ENCODE results near the gene GJB2.

DNA sequence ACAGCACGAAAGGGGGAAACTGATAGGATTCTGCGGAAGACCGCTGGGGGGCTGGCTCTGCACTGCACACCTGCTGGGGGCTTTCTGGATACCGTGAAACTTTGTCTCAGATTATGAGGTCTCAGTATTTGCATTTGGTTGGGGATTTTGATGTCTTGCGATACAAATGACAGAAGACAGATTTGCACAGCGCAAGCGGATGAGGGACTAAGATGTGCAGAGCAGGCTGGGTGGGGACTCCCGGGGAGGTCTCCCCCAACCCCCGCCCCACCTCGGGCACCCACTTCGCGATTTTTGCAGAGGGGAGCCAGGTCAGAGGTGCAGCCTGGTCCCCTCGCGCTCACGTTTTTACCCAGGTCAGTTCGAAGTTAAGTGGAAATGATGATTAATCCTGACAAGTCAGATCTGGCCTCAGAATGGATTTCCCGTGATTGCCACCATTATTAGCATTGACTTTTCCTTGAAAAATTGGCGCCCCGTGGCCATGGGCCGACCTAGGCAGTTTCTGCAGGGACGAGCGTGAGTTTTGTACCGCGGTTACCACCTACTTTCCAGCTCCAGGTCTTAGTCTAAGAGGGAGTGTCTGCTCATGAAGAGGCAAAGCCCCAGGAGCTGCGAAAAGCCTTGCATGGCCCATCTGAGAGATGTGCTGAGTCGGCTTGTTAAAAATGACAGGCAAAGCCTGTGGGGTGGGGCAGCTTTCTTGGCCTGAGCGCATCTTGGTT lies 1.3 kb upstream of the GJB2 start:
- TF ChIP-seq CTCF (conservative IDR thresholded peaks at IDR 0.05 in 1 of 2, IDR thresholded peaks at IDR 0.05 in 1 of 2; ENCODE audit: low read depth in 1 of 2, low read length in 2 of 2) (no peak), EZH2 (IDR thresholded peaks at IDR 0.05; ENCODE audit: low read length, missing control alignments) (peak; percentile 8)

All from fibroblast of lung (primary cell).